ENCODE measurements around the gene SRRM5. TPM values are rescaled to one million over a fixed set of nuclear protein-coding genes. Genes with fewer than 3 reads are reported as not detected.
"Not testable (repeated sequence)": the region's sequence is repeated elsewhere in the genome, so short reads cannot be mapped to it uniquely, and the experiment has no call there.

The SRRM5 gene
- total RNA-seq, 1 experiment from 2014 or later, result 0.70 TPM

DNA sequence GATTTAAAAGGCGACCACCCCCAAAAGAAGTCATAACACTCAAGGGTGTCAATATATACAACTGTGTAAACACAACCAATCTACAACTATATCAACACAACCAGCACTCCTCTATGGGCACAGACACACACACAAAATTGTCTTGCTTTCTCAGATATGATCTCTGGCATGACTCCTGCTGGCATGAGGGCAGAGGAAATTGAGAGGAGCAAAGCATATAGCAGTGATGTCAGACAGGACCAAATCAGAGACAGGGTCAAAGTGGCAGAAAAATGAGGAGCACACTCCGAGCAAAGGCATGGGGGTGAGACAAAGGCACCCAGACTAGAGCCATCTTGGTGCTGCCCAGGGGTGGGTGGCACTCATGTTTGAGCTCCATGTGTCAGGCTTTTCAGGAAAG, 25.5 kb upstream of the SRRM5 start:
- Histone ChIP-seq H2AK5ac (ENCODE audit: insufficient read length, low read length) (no peak overlapping the region), H2AFZ (ENCODE audit: low read length) (no peak overlapping the region), H4K5ac (ENCODE audit: insufficient read length, low read depth, low read length) (no peak overlapping the region), H3K79me2 (ENCODE audit: insufficient read depth, low read length) (no peaks in the 10 kb centered on the region), H3K4me1 (ENCODE audit: insufficient read depth, low read length) (no peaks in the 10 kb centered on the region), H2BK5ac (ENCODE audit: insufficient read length, low read length) (no peak overlapping the region), H2BK120ac (ENCODE audit: low read depth, low read length, poor library complexity, severe bottlenecking) (no peak overlapping the region), H3K27ac (ENCODE audit: insufficient read length, low read depth, low read length) (no peak overlapping the region), H3K79me1 (ENCODE audit: insufficient read depth, low read depth, low read length, poor library complexity, severe bottlenecking) (no peaks in the 10 kb centered on the region), H3K18ac (ENCODE audit: insufficient read length, low read depth, low read length) (no peak overlapping the region), H3K27me3 (ENCODE audit: insufficient read depth, low read length) (no peaks in the 10 kb centered on the region), H3K9ac (ENCODE audit: extremely low read depth, insufficient read length, low read length) (no peak overlapping the region), H4K20me1 (ENCODE audit: control insufficient read depth, insufficient read depth, insufficient read length) (no peaks in the 10 kb centered on the region), H4K91ac (ENCODE audit: insufficient read length, low read depth, low read length) (no peak overlapping the region), H3K9me3 (ENCODE audit: control insufficient read depth, low read depth, low read length) (no peaks in the 10 kb centered on the region), H2BK15ac (ENCODE audit: low read depth, low read length) (no peak overlapping the region), H3K4ac (ENCODE audit: low read depth, low read length) (no peak overlapping the region), H3K14ac (ENCODE audit: insufficient read depth, low read length) (no peak overlapping the region), H3K56ac (ENCODE audit: insufficient read length, low read depth, low read length) (no peak overlapping the region), H2BK20ac (ENCODE audit: low read depth, low read length, poor library complexity, severe bottlenecking) (no peak overlapping the region), H3K23me2 (ENCODE audit: insufficient read length, low read depth, low read length, poor library complexity, severe bottlenecking) (no peaks in the 10 kb centered on the region), H3K4me2 (ENCODE audit: insufficient read depth, insufficient read length, low read length) (no peak overlapping the region), H4K8ac (replicated peaks; ENCODE audit: insufficient read length, low read depth, low read length) (no peak overlapping the region), H2BK12ac (ENCODE audit: insufficient read length, low read depth, low read length) (no peak overlapping the region), H3K23ac (ENCODE audit: insufficient read length, low read depth, low read length) (no peak overlapping the region), H3T11ph (ENCODE audit: low read length) (no peak overlapping the region)
- peaks cover 2 to 7% of the 10 kb centered on the region in 2 experiments for H3K4me1 Mint-ChIP-seq
- peaks cover 6 to 36% (median 25%) of the 10 kb centered on the region in 3 experiments; a peak in 6 of 7 replicates for H3K36me3 Mint-ChIP-seq (ENCODE audit: insufficient read depth in 1 of 3, low read depth in 3 of 3)
- H3K27me3 Mint-ChIP-seq (ENCODE audit: low read depth), result no peaks in the 10 kb centered on the region
- DNase-seq, result no peak
- no peaks in the 10 kb centered on the region for H3K9me3 Mint-ChIP-seq
- H3K27ac Mint-ChIP-seq, result no peak overlapping the region
- H3K4me3 Mint-ChIP-seq, result no peak overlapping the region
- TF ChIP-seq CTCF (conservative IDR thresholded peaks at IDR 0.05), result no peak
- WGBS (ENCODE audit: extremely low coverage, insufficient read length, low lambda C conversion rate), result no CpG with 5 or more reads among the region's 2 CpGs

DNA sequence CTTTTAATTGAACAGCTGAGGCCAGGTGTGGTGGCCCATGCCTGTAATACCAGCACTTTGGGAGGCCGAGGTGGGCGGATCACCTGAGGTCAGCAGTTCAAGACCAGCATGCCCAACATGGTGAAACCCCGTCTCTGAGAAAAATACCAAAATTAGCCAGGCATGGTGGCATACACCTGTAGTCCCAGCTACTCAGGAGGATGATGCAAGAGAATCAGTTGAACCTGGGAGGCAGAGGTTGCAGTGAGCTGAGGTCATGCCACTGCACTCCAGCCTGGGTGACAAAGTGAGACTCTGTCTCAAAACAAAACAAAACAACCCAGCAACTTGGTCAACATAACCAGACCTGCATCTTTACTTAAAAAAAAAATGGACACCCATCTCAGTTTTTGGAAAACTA, 24.9 kb upstream of the SRRM5 start:
- H3K23ac ChIP-seq (ENCODE audit: insufficient read length, low read depth, low read length); H3K56ac ChIP-seq (ENCODE audit: insufficient read length, low read depth, low read length); H2BK12ac ChIP-seq (ENCODE audit: insufficient read length, low read depth, low read length); H2AK5ac ChIP-seq (ENCODE audit: insufficient read length, low read length); H2AFZ ChIP-seq (ENCODE audit: low read length); H3K4ac ChIP-seq (ENCODE audit: low read depth, low read length); H3K27me3 ChIP-seq (ENCODE audit: insufficient read depth, low read length); H3K18ac ChIP-seq (ENCODE audit: insufficient read length, low read depth, low read length); H2BK120ac ChIP-seq (ENCODE audit: low read depth, low read length, poor library complexity, severe bottlenecking); H3K27me3 Mint-ChIP-seq (ENCODE audit: low read depth); H3K9ac ChIP-seq (ENCODE audit: extremely low read depth, insufficient read length, low read length); H3K9me3 ChIP-seq (ENCODE audit: control insufficient read depth, low read depth, low read length); H4K8ac ChIP-seq (replicated peaks; ENCODE audit: insufficient read length, low read depth, low read length); H3K4me1 ChIP-seq (ENCODE audit: insufficient read depth, low read length); H3K4me3 Mint-ChIP-seq; H3K23me2 ChIP-seq (ENCODE audit: insufficient read length, low read depth, low read length, poor library complexity, severe bottlenecking); H4K91ac ChIP-seq (ENCODE audit: insufficient read length, low read depth, low read length); H3K79me2 ChIP-seq (ENCODE audit: insufficient read depth, low read length); DNase-seq; H2BK20ac ChIP-seq (ENCODE audit: low read depth, low read length, poor library complexity, severe bottlenecking); H3K79me1 ChIP-seq (ENCODE audit: insufficient read depth, low read depth, low read length, poor library complexity, severe bottlenecking); H3K4me2 ChIP-seq (ENCODE audit: insufficient read depth, insufficient read length, low read length); H3K27ac ChIP-seq (ENCODE audit: insufficient read length, low read depth, low read length); H3K14ac ChIP-seq (ENCODE audit: insufficient read depth, low read length); H3K9me3 Mint-ChIP-seq; H3T11ph ChIP-seq (ENCODE audit: low read length); H2BK5ac ChIP-seq (ENCODE audit: insufficient read length, low read length); H2BK15ac ChIP-seq (ENCODE audit: low read depth, low read length); H3K4me1 Mint-ChIP-seq; H3K27ac Mint-ChIP-seq; H4K20me1 ChIP-seq (ENCODE audit: control insufficient read depth, insufficient read depth, insufficient read length); H4K5ac ChIP-seq (ENCODE audit: insufficient read length, low read depth, low read length): not testable (repeated sequence)
- H3K36me3 Mint-ChIP-seq (ENCODE audit: insufficient read depth in 1 of 3, low read depth in 3 of 3), result peaks cover 6 to 36% (median 25%) of the 10 kb centered on the region in 3 experiments; a peak in 6 of 7 replicates
- WGBS (ENCODE audit: extremely low coverage, insufficient read length, low lambda C conversion rate), result no CpG with 5 or more reads among the region's 3 CpGs
